GM18502 (cell line): ENCODE measurements around the gene FBXL7.
"Not testable (repeated sequence)": the region's sequence is repeated elsewhere in the genome, so short reads cannot be mapped to it uniquely, and the experiment has no call there.

ENCODE experiments used
- ATAC-seq: cut with Tn5 transposase; IDR thresholded peaks from one replicate; pipeline ENCODE4 v1.9.1; 2021; ENCODE audit warnings: mild to moderate bottlenecking; ENCODE audit not compliant: unreplicated experiment, poor library complexity

FBXL7 gene

DNA sequence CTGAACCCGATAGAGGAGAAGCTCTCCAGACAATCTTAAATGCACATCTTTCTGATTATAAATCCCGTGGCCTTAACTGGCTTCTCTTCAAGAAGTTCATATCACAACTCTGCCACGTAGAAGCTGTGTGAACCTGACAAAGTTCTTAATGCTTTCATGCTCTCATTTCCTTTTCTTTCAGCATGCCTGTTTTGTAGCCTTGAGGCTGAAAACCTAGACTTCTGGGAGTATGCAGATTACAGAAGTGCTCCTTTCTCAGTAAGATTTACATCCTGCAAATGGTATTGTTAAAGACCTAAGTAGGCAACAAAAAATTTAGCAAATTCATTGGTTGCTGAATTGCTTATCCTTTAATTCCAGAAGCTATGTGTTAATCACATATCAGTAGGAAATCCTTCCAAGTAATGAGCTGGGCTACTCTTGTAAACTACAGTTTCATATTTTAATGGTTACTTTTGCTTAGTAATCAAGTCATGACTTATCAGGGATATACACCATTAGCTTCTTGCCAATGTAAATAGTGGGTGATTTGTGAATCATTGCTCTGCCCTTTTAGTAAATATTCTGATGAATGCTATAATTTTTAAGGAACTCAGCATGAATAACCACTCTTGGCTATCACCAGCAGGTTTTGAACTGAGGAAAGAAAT lies 334.7 kb downstream of the FBXL7 start:
- no peak for ATAC-seq

DNA sequence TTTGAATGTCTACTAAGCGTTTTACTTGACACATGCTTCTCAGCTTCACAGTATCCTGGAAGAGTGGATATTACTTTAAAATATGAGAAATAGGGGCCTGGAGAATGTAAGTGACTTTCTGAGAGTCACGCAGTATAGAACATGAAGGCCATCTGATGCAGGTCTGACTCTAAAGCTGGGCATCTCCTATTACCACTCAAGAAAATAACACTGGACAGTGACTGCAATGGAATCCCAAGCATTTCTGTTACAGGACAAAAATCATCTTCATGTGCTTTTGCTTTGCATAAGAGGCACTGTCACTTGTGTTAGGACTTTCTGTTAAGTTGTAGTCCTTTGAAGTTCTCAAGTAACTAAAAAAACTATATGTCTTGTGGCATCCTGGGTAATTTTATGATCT lies 335.5 kb downstream of the FBXL7 start:
- ATAC-seq: no peak

DNA sequence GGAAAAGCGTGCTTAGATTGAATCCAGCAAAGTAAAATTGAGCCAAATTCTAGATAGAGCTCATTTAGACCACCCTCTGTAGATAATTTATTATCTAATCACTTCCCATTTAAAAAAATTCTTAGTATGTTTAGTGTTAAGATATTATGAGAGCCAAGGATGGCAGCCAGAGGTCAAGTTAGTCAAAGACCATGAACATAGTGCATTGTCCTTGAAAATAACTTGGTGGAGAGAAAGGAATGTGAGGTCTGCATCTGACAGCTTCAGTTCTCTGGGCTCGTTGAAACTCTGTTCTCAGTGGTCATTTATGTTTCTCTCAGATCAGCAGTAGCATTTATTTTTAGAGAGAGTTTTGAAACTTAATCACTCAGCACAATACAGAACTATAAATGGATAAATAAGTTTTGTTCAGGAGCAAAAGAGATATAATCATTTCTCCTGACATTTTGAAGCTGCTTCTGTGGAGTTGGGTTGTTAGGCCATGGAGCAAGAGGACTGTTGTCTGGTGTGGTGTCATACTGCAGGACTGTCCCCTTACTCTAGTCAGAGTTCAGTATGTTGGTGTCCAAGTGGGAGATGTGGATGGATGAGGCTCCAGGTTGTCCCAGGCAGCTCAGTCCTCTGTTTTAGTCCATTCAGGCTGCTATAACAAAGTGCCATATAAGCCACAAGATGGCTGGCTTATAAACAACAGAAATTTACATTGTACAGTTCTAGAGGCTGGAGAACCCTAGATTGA lies 337.7 kb downstream of the FBXL7 start:
- no peak for ATAC-seq

DNA sequence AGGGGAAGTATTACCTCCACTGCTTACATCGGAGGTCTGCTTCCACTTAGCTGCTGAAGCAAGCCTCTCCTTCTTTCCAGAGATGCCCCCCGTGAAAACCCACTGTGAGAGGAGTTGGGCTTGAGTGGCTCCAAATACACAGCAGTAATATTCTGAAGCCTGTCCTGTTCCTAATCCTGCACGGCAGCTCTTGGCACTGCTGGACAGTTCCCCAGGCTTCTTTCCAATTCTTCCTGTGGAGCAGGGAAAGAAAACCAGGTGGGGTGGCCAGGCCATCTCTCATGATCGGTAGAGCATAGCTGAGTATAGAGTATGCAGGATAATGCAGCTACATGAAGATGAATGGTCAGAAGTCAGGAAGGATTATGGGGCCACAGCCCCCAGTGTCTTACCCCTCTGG lies 344.3 kb downstream of the FBXL7 start:
- no peak for ATAC-seq

DNA sequence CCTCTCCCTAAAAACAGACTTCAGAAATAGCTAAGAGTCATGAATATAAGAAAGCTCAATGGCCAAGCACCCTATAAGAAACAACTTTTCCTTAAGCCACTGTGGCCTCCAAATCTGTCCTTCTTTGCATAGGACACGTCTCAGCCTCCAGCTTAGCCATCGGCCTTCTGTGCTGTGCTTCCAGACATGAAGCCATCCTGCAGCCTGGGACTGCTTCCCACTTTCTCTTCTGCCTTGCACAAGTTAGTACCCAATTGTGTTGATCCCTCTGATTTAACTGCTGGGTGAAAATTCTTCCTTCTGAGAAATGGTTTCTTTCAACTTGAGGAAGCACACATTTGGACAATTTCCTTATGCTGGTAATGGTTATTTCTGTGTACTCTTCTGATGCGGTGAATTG lies 344.9 kb downstream of the FBXL7 start:
- ATAC-seq: no peak

DNA sequence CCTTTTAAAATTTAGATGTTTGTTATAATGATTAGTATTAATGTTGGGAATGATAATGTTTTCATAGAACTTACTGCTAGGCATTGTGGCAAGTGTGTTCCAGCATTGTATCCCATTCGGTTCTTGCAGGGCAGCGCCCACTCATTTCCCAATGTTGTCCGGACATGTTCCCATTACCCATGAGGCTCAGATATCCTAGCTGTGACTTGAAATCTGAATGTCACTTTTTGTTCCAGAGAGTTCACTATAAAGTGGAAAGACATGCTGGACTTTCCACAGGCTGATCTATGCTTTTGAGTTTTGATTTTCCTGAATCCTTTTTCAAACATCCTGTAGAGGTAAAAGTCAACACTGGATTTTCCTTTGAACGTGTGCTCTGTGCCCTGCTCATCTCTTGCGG lies 350.6 kb downstream of the FBXL7 start:
- no peak for ATAC-seq

DNA sequence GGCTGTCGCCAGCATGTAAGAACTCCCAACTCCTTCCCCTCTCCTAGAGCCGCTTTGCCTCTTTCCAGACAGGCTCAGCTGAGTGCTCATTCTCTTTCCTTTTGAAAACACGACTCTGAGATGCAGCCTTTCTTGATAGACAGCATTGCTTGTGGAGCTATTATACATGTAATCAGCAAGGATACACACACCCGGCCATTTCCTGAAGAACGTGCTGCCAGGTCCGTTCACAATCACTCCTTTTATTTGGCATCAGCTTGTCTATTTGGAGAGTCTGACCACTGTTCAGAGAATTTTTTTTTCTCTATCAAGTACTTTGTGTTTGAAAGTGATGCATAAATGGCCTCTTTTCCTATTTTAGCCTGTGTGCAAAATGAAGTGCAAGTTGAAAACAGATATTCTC lies 351.0 kb downstream of the FBXL7 start:
- ATAC-seq: no peak

DNA sequence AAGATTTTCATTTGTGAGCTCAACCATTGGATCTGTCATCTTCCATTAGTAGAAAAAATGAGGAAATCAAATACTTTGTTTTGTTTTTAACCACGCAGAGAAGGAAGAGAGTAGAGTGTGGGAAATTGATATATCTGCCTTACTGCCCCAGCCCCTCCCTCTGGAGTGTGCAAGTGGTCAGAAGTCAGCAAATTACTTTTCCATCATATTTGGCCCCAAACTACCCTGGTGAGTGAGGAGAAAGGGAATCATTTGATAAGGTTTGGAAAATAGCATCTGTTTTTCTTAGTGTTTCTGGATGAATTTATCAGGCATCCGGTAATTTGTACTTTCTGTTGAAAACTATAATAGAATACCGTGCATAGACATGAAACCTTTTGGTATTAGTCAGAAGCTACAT lies 352.2 kb downstream of the FBXL7 start:
- no peak for ATAC-seq

DNA sequence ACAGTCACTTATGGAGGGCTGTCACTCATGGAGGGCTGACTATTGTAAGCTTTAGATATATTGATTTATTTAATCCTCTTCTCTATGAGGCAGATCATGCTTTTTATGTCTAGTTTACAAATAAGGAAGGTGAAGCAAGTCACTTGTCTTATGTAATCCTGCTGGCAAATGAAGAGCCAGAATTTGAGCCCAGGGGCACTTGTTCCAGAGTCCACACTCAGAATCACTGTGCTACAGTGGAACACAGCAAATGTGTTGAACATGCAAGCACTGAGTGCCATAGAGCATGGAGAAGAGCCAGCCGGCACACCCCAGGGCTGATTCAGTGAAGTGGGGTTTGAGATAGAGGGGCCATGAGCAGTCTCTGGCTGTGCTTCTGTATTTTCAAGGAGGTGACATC lies 353.0 kb downstream of the FBXL7 start:
- no peak for ATAC-seq

DNA sequence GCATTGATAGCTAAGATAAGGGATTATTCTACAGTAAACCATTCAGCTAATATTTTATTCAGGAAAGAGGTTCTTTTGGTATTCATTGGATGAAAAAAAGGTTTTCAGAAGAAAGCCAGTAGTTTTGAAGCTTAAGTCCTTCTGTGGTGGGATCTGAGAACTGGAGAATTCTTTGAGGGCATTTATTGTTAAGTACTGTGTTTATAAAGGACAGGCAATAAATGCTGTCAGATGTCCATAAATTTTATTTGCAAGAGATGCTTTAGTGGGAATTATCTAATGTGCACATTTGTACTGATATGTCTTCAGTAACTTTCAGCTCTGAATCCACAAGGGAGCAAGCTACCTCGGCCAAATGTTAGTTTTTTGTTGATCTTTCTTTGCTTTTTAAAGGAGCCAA lies 358.3 kb downstream of the FBXL7 start:
- ATAC-seq: no peak

DNA sequence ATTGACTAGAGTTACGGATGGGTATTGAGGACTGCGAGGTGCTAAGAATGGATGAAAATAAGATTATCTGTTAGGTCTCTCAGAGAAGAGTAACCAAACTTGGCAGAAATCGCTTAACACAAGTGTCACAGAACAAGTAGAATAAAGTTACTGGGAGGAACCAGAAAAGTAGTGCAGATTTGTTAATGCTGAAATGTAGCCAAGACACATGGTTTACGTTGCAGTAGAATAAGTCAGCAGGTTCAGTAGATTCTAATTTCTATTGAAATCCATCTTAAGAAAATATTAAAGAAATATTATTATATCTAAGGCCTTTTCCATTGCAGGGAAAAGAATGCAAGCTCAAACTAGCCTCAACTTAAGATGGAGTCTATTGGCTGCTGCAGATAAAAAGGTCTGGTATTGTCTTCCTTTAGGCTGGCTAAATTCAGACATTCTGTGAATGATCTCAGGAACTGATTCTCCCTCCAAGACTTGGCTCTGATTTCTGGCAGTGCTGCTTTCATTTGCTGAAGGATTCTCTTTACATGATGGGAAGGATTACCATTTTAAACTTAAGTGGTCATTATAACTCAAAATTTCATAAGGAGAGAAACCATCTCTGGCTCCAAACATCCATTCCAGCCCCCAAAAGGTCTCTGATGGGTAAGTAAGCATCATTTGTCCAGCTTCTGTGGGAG lies 364.7 kb downstream of the FBXL7 start:
- no peak for ATAC-seq

DNA sequence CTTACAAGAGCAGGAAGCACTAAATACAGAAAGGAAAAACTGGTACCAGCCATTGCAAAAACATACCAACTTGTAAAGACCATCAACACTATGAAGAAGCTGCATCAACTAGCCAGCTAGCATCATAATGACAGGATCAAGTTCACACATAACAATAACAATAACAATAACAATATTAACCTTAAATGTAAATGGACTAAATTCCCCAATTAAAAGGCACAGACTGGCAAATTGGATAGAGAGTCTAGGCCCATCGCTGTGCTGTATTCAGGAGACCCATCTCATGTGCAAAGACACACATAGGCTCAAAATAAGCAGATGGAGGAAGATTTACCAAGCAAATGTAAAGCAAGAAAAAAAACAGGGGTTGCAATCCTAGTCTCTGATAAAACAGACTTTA lies 372.3 kb downstream of the FBXL7 start:
- not testable (repeated sequence) for ATAC-seq

DNA sequence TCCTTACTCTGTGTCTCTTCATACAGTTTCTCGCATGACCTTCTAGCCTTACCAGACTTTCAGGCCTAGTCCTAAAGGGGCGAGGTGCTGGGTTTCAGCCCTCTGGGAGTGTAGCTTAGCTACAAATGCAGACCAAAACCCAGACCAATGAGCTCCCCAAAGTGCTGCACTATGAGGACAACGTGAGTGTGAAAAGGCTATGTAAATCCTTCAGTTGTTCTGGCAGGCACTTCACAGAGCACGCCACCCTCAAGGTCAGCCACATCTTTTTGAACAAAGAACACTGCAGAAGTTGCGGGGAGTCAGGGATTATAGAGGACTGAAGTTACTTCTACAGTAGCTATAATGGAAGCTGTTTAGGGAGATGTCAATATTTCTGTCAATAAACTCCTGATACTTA lies 377.9 kb downstream of the FBXL7 start:
- no peak for ATAC-seq

DNA sequence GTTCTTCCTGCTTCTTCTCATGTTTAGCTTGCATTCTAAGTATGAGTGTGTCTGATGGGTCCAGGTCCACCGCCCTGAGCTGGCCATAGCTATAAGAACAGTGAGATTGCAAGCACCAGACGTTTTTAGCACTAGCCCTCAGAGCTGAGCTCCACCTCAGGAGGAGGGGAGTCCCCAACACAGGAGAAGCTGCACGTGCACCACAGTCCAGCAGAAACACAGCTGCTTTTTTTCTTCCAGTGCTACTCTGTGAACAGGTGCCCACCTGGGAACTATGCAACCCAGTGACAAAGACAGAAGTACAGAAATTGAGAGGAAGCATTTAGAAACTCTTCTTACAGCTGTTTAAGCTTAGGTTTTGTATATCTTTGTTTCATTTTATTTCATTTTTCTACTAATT lies 380.2 kb downstream of the FBXL7 start:
- no peak for ATAC-seq

DNA sequence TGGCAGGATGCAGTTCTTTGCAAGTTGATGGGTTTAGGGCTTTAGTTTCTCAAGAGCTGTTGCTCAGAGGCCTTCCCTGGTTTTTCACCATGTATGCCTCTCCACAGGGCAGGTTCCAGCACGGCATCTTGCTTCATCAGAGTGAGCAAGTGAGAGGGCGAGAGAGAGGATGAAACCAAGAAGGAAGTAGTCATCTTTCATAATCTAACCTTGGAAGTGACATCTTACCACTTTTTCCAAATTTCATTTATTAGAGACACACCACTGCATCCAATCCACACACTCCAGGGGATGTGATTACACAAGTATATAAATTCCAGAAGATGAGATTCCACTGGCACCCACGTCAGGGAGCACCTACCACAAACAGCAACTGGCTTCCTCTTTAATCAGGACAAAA lies 385.2 kb downstream of the FBXL7 start:
- ATAC-seq: no peak

DNA sequence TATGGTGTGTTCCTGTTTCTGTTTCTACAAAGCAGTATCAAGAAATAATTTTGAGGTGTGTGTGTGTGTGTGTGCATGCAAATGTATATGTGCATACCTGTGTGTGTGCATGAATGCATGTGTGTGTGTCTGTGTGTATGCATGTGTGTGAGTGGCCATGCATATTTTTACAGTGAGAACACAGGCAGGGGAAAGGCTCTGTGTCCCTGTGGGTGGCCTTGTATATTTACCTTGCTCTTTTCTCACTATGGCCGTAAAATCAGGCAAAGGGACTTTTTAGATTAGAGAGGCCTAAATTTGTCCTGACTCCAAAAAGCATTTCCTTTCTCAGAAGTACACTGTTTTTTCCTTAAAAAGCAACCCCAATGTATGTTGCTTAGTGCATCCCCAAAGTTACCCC lies 386.2 kb downstream of the FBXL7 start:
- no peak for ATAC-seq

DNA sequence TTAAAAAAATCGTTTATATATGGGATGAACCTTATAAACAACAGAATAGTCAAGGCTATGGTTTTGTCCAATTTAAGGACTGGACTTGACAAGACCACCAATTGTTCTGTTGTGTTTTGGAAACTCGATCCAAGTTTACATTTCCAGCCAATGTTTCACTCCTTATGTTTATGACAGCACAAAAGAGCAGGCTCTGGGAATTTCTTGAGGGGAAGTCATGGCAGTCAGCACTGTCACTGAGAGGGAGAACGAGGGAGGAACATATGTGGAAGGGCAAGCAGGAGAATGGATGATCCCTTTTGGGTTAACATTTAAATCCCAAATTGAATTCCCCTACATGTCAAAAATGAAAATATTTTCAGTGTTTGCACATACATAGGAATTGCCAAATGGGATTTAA lies 387.1 kb downstream of the FBXL7 start:
- ATAC-seq: no peak

DNA sequence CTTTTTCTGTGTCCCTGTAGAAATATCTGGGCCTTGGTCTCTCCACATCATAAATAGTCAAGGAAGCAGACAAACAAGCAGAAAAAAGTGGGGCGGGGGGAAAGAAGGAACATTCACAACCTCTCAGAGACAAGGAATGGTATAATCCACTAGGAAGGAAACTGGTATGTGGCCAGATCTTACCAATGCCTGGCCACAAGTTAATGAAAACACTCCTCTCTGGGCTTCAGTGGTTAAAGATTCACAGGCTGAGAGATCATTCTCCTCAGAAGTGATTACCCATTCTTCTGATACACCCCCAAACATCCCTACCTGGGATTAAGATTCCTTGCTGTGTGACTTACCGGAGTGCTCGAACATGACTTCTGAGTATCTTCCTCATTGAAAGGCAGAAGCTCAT lies 389.0 kb downstream of the FBXL7 start:
- ATAC-seq: no peak

DNA sequence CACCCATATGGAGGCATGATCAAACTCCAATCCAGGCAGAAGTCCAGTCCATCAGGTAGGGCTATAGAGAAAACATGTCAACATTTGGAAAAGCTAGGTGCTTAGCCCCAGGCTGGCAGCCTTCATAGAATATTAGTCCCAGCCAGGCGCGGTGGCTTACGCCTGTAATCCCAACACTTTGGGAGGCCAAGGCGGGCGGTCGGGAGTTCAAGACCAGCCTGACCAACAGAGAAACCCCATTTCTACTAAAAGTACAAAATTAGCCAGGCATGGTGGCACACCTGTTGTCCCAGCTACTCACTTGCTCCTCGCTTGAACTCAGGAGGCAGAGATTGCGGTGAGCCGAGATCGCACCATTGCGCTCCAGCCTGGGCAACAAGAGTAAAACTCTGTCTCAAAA lies 393.9 kb downstream of the FBXL7 start:
- ATAC-seq: no peak

DNA sequence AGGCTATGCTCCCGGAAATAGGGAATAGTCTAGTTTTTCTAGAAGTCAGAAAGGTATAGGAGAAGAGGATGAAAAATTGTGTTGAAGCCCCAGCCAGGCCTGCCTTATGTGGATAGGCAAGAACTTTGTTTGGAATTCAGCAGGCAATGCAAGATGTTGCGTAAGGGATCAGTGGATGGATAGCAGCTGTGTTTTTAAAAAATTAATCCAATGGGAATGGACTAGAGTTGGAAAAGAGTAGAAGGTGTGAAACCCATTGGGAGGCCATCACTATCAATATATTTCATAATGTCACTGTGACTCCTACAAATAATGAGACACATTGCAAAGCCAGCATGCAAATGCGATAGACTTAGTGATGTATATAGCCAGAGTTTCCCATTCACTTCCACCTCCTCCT lies 397.7 kb downstream of the FBXL7 start:
- no peak for ATAC-seq

DNA sequence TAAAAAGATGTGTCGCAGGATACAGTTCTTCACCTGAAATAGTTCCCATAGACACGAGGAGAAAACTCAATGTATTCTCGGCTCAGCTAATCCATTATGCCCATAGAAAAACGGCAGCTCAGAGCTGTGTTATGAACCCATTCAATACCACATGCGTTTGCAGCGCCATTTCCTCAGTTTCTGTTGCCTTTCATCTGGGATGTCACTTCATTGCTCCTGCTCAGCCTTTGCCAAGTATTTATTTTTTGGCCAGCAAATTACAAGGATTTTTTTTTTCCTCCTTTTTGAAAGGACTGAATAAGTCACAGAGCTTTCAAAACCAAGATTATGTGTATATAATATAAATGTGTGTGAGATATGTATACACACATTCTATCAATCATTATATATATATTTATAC lies 398.7 kb downstream of the FBXL7 start:
- ATAC-seq: no peak

DNA sequence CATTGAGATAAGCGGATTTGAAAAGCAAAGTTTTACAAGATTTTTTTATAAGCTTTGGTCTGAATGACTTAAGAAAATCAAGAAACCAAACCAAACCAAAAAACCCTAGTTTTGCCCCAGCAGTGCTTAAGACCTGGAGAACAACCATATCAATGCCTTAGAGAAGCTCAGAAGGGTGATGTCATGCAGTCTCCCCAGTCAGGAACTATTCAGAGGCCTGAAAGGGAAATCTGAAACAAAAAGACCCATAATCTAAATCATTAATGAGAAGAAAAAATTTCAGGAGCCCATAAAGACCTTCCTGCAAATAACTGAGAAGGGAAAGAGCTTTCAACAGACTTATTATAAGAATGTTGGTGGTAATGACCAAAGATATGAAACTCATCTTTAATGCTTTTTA lies 399.5 kb downstream of the FBXL7 start:
- ATAC-seq: no peak
